HepG2 (cell line): ENCODE measurements around the gene ACTN1.

Source experiments
- KDM2A ChIP-seq: sonication (generic); formaldehyde crosslinking; IDR thresholded peaks from 2 replicates; pipeline ENCODE4 v1.4.0; 2020; ENCODE audit warnings: low read depth, missing genetic modification reagents, borderline replicate concordance
- YY1 ChIP-seq: IDR thresholded peaks from 2 replicates; pipeline ENCODE4 v1.6.1; 2011; ENCODE audit warnings: low read length, low read depth, moderate library complexity, mild to moderate bottlenecking; ENCODE audit not compliant: insufficient read depth, insufficient replicate concordance
- ZNF24 ChIP-seq: fragments of 450-650 bp; IDR thresholded peaks from 2 replicates; pipeline ENCODE4 v1.6.1; 2017; ENCODE audit warnings: antibody characterized with exemption, mild to moderate bottlenecking

- TF ChIP-seq YY1 (no peak), ZNF24 (no peak), KDM2A (CRISPR knock-in tag) (no peak)
Measured at GRCh38 chr14:68941820-68942219, 37.3 kb downstream of the ACTN1 start.
